Midbrain (tissue), 1 donor: Measurements from ENCODE around the gene ADAMTS17.
"Not testable (repeated sequence)": the region's sequence is repeated elsewhere in the genome, so short reads cannot be mapped to it uniquely, and the experiment has no call there.

Source experiments
- DNase-seq: peaks from one replicate; lab custom pipeline; 2025; lab: John Stamatoyannopoulos, UW

The ADAMTS17 gene

GRCh38 chr15:100339451-100339850, 2.3 kb downstream of the ADAMTS17 start:
- not testable (repeated sequence) for DNase-seq

GRCh38 chr15:100338971-100339444, 2.8 kb downstream of the ADAMTS17 start:
- DNase-seq = peak; percentile 71

DNA sequence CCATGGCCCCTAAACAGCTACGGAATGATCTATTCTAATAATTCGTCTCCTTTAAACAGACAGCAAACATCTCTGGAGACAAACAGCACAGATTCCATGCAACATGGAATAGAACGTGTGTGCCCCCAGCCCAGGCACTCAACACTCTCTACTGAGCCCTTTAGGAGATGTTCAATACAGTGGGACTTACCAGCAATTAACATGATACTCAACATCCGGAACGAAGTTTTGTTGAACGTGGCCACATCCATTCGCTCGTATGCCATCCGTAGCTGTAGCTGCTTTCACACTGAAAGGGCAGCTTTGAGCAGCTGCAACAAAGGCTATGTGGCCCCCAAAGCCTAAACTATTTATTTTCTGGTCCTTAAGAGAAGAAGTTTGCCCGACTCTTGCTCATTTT, 3.5 kb downstream of the ADAMTS17 start:
- DNase-seq = no peak

DNA sequence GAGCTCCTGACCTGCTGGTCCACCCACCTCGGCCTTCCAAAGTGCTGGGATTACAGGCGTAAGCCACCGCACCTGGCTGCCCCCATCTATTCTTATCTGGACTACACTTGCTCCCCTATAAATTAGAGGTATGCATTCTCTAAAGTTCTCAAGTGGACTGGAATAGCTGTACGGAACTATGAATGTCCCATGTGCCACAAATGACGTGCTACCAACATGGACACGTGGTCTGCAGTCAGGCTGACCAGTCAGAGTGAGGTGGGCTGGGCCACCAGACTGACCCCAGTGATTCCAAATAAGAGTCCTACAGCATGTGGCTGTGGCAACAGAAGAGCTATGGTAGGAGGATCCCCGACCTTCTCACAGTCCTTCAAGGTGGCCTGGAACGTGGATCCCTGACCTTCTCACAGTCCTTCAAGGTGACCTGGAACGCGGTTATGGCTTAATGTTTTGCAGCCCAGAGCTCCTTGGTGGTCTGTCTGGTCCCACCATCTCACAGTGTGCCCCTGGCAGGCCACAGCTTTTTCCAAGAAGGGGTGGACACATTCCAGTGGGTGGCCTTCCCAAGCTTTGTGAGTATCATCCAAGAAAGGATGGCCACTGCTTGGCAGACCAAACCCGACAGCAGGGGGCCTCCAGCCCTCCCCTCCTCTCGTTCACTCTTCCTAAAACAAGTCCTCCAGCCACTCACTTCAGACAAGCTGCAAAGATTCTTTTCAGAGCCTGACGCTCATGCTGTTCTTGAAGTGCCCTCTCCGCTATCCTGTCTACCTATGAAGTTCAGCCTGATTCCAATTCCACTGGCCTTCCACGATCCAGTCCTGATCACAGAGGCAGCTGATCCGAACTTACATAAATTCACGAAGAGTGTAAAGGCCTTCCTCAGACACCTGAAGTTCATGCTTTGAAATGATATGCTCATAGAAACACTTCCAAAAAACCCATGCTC, 4.4 kb downstream of the ADAMTS17 start:
- DNase-seq = no peak

DNA sequence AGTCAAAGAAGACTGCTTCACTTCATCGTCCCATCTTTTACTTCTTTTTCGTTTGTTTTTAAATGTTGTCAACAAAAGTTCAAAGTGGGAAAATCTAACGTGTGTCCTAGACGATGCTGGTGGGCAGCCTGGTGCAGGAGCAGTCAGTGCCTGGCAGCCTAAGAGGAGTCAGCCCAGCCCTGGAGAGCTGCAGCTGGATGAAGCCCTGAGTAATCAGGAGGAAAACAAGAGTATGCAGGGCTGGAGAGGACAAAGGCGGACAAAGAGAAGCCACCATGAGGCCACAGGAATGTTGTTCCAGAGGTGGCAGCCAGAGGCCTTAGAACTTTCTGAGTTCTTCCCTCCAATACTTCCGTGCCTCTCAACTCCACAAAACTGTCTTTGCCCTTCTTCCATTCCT, 5.7 kb downstream of the ADAMTS17 start:
- DNase-seq = no peak

DNA sequence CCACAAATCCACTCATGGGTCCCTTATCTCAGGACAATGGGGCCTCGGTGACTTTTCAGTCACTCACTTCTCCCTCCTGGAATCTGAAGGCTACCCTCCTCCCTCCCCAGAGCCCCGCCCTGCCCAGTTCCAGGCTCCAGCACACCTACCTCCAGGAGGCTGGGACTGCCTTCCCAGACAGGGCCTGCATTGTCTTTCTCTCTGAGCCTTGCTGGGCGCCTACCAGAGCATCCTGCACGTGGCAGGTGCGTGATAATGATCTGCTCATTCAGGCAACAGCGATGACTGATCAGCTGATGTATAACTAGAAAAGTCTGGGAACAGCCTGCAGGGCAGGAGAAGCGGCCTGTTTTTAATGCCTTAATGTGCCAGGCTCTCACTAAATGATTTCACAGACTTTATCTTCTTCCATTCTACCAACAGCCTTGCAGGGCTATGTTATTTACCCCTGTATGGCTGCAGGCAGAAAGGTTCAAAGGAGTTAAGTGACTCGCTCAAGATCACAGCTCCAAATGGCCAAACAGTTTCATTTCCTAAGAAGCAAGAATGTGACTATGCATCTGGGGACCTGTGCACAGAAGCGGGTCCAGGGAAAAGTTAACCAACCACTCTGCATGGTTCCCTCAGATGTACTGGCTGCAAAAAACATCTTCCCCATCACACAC, 6.3 kb downstream of the ADAMTS17 start:
- no peak for DNase-seq

DNA sequence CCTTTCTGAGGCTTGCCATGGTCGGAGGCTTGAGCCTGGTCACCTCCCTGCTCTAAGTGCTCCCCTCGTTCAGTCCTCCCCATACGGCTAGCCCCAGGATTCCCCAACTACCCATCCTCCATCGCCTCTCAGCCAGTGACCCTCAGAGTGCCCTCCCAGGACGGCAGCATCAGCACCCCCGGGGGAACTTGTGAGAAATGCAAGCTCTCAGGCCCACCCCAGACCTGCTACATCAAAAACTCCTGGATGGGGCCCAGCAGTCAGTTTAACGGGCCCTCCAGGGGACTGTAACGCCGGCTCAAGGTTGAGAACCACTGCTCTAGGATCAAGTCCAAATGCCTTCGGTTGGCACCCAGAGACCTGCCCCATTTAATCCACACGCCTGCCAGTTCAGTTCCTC, 6.9 kb downstream of the ADAMTS17 start:
- no peak for DNase-seq

DNA sequence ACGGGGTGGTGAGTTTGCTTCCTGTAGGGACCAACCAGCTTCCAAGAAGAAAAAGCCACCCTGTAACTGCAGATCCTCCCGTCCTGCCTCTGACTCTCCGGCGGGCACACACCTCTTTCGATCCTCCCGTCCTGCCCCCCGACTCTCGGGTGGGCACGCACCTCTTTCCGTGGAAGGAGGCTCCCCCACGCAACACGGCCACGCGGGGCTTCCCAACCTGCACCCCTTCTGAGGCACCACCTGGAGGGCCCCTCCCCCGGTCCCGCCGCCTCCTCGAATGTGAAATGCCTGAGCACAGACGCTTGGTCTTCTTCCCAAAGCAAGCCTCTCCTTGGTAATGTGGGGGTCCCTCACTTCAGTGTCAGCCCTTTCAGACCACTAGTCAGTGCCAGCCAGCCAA, 7.3 kb downstream of the ADAMTS17 start:
- no peak for DNase-seq

DNA sequence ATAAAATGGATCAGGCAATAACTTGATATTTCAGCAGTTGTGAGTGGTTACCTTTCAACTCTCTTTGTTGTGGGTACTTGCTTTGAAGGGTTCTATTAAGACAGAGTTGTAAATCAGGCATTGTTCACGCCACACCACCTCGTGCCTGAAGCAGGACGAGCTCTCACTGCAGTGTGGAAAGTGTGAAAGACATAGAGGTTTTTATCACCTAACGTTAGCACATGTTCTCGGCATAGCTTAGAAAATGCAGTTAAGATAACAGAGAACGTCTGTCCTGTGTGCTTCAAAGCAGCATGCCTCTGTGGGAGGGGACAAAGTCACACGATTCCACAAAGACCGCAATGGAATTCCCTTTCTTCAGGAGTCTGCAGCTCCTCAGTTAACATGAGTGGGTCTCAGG, 7.8 kb downstream of the ADAMTS17 start:
- DNase-seq = no peak

DNA sequence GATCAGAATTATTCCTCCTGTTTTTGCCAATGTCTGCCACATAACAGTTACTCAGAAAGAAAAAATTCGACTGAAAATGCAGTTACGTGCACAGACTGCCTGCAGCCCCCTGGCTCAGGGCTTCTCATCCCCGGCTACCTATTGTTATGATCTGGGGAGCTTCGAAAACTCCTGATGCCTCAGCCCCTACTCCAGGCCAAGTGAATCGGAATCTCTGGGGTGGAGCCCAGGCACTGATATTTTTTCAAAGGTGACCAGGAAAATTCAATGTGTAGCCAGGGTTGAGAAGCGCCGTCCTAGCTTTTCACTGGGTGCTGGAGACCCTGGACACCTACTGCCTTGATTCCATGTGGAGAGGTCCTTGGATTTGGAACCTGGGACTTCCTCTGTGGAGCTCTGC, 8.5 kb downstream of the ADAMTS17 start:
- no peak for DNase-seq

- no peak for DNase-seq
These were observed 9.1 kb downstream of the ADAMTS17 start for GRCh38 chr15:100332721-100333120.

GRCh38 chr15:100332231-100332630, 9.5 kb downstream of the ADAMTS17 start:
- no peak for DNase-seq

GRCh38 chr15:100330629-100331215, 11.1 kb downstream of the ADAMTS17 start:
- DNase-seq = no peak

DNA sequence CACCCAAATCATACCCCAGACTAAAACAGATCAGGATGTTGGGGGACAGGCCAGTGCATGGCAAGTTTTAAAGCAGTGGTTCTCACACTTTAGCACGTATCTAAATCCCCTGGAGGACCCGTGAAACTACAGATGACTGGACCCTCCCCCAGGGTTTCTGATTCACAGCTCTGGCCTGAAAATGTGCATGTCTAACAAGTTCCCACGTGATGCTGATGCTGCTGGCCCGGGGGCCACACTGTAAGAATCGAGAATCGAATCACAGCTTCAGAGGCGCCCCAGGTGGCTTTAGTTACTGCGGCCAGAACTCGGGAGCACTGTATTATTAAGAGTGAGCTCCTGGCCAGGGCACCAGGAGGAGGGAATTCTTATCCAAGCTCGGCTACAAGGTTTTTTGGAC, 11.6 kb downstream of the ADAMTS17 start:
- DNase-seq = no peak

DNA sequence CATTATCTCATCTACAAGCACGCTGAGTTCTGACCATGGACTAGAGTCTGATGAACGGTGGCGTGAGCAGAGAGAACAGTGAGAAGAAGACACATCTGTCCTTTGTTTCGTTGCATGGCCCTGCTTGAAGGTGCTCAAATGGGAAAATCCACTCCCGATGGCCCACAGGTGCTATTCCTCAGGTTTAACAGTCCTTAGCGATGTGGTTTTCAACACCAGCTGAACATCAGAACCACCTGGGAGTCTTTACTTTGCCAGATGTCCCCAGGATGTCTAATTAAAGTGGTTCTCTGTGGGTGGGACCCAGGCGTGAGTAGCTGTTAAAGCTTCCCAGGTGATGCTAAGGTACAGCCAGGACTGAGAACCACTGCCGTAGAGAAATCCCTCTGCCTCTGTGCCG, 13.0 kb downstream of the ADAMTS17 start:
- DNase-seq = no peak

GRCh38 chr15:100318880-100319279, 22.9 kb downstream of the ADAMTS17 start:
- DNase-seq = no peak

DNA sequence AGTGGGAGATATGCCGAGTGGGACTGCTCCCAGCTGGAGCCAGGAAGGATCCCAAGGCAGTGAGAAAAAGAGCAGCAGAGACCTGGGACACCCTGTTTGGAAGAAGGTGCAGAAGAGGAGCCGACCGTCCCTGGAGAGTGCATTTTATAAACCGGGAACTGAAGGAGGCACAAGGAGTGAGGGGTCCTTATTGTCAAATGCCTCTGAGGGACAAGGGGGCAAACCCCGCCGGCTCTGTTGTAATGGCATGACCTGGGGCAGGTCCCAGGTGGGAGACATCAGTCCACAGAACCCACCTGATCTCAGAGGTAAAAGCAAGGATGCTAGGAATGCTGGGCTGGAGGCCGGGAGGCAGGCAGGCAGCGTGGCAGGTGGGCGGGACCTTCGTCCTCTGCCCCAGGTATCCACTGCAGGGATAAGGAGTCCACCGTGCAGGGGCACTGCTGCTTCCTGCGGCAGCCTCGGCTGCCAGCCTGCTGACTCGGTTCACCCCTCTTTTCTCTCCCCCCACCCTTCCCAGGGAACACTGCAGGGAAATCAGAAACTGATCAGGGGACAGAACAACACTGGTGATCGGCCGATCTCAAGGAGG, 26.9 kb downstream of the ADAMTS17 start:
- DNase-seq = no peak

DNA sequence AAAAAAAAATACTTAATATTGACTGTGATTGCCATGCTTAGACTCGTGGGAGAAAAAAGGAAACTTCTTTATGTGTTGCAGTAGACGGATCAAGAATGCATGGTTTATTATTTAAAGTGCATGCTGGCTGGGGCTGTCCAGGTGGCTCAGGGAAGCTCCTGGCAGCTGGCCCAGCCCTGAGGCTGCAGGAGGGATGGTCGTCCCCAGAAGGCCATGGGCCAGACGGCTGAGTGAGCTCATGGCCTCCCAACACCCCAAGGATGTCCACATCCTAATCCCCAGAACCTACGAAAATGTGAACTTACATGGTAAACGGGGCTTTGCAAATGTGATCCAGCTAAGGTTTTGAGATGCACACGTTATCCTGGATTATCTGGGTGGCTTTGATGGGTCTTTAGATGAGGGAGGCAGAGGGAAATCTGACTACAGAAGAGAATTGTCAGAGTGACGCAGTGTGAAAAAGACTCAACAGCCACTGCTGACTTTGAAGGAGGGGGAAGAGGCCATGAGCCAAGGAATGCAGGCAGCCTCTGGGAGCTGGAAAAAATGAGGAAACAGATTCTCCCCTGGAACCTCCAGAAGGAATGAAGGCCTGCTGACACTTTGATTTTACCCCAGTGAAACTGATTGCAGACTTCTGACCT, 29.8 kb downstream of the ADAMTS17 start:
- no peak for DNase-seq

DNA sequence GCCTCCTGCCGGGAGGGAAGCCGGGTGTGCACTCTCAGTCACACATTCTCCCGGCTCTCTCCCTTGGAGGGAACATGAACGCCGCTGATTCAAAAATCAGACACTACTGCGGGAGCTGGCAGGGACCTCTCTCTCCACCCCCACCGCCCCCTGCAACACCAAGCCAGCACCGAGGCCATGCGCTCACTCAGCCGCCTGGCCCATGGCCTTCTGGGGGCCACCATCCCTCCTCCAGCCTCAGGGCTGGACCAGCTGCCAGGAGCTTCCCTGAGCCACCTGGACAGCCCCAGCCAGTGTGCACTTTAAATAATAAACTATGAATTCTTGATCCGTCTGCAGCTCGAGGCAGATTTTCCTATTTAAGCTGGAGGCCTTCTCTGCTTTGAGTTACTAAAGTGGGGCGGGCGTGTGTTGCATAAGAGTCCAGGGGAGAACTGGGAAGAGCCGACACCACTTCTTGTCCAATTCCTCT, 30.6 kb downstream of the ADAMTS17 start:
- peak; percentile 9 for DNase-seq

DNA sequence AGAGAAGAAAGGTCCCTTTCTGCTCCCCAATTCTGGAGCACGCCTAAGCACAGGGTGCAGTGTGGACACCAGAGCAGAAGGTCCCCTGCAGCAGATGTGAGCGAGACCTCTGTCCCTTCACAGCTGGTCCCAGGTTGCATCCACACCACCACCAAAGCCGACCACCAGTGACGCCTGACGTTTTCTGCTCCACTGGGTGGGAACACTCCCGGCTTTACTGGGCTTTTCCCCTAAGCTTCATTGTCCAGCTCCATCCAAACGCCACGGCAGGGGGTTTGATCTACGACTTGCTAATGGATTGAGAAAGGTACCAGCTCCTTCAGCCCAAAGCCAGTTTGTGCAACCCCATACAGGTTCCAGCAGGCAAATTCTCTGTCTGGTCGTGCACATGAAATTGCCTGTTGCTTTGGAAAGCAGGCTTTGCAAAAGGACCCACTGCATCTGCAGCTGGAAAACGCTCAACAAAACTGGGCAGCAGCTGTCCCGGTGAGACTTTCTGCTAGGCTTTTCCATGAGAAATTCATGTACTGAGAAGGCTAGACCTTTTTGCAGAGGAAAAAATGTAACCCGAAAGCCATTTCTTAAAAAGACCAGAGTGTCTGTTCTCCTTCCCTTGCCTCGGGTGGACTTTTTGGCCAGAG, 31.1 kb downstream of the ADAMTS17 start:
- DNase-seq = no peak

DNA sequence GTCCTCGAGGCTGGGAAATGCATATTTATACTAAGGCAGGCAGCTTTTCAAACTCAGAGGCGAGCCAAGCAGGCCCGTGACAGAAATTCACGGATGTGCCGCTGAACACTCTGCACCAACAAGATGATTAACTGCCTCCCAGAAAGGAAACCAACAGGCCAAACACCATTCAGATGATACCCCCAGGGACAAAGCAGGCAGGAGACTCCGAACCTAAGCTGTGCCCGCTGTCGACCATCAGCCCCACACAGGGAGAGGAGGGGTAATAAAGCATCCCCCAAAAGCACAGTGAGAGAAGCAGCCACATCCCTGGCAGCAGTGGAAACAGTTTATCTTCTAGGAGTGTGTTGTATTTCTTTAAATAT, 31.8 kb downstream of the ADAMTS17 start:
- no peak for DNase-seq
